ENCODE results near the gene ZNF784. TPM values are rescaled to one million over a fixed set of nuclear protein-coding genes. Genes with fewer than 3 reads are reported as not detected.

The ZNF784 gene
- total and polyA plus RNA-seq, 12 donors = 3.5 to 16.3 (median 9.5) TPM

DNA sequence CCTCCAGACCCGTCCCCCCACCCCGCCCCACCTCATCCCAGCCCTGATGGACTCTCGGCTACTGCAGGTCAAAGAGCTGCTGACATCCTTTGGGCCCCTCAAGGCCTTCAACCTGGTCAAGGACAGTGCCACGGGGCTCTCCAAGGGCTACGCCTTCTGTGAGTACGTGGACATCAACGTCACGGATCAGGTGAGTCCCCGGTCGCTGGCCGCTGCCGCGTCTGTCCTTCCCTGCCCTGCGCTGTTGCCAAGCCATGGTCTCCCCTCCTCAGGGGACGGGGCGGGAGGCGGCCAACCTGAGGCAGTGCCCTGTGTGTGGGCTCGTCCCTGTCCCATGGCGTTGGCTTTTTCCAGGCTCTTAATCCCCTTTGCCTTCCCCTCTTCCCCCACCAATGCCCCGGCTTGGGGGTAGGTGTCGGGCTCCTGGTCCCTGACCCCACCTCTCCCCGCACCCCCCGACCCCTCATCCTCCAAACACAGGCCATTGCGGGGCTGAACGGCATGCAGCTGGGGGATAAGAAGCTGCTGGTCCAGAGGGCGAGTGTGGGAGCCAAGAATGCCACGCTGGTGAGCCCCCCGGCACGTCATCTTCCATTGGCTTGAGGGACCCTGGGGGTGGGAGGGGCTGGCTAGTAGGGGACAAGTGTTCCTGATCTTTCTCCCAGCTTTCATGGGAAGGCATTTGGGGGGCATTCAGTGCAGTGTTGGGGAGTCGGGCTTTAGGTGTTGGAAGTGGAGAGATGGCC, 44.4 kb upstream of the ZNF784 start:
- peak in 2 of 7 donors; percentile 64 to 70 for DNase-seq
- H3K4me1 ChIP-seq (replicated peaks in 1 of 2) = peaks cover 0 to 17% of the 10 kb centered on the region in 2 donors
- WGBS, 4 donors = 55 to 68% (median 62%) methylated on average over 24 to 30 of the region's 30 CpGs
- peak overlapping the region in 4 of 5 donors; percentile 4 to 66 (median 40) for H3K27ac ChIP-seq
- TF ChIP-seq CTCF (IDR thresholded peaks at IDR 0.05) = no peak
- no peak for TF ChIP-seq POLR2A (IDR thresholded peaks at IDR 0.05)
- H3K36me3 ChIP-seq (replicated peaks in 1 of 2) = peaks cover 0 to 70% of the 10 kb centered on the region in 2 donors
- intact Hi-C loops (cut with DNase I) = no loop called here
- no peak overlapping the region for H3K4me3 ChIP-seq
- no peaks in the 10 kb centered on the region for H3K9me3 ChIP-seq (replicated peaks in 1 of 3)
- H3K27me3 ChIP-seq = no peaks in the 10 kb centered on the region

DNA sequence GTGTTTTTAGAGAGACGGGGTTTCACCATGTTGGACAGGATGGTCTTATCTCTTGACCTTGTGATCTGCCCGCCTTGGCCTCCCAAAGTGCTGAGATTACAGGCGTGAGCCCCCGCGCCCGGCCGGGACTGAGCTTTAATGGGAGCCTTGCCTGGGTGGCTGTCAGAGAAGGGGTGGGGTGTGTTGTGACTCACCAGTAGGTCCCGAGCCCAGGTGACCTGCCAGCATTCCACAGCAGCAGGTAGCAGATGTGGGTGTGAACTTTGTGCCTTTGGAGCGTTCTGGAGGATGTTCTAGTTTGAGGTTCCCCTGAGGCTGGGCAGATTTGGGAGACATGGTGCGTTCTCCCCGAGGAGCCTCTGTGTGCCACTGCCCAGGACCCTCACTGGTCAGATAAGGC, 43.6 kb upstream of the ZNF784 start:
- H3K27ac ChIP-seq = peak overlapping the region in 4 of 5 donors; percentile 4 to 66 (median 40)
- peaks cover 0 to 74% of the 10 kb centered on the region in 2 donors for H3K36me3 ChIP-seq (replicated peaks in 1 of 2)
- 30 to 71% (median 48%) methylated on average over 9 to 11 of the region's 11 CpGs for WGBS, 4 donors
- TF ChIP-seq CTCF (IDR thresholded peaks at IDR 0.05) (no peak), POLR2A (IDR thresholded peaks at IDR 0.05) (no peak)
- intact Hi-C loops (cut with DNase I) = no loop called here
- peak in 1 of 7 donors; percentile 56 for DNase-seq
- peaks cover 0 to 17% of the 10 kb centered on the region in 2 donors for H3K4me1 ChIP-seq (replicated peaks in 1 of 2)
- no peak overlapping the region for H3K4me3 ChIP-seq
- H3K9me3 ChIP-seq (replicated peaks in 1 of 3) = no peaks in the 10 kb centered on the region
- no peaks in the 10 kb centered on the region for H3K27me3 ChIP-seq

DNA sequence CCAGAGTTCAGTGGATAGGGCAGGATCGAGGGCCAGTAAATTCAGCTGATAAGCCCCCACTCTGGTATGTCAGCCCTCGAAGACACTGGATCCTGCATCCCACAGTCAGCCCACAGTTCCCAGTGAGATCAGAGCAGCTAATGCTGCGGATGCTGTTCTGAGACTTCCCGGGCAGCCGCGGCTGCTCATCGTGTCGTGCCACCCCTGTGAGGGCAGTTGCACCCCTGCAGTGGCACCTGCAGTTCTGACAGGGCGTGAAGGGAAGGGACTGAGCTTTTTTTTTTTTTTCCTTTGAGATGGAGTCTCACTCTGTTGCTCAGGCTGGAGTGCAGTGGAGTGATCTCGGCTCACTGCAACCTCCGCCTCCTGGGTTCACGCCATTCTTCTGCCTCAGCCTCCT, 43.1 kb upstream of the ZNF784 start:
- H3K9me3 ChIP-seq (replicated peaks in 1 of 3) = no peaks in the 10 kb centered on the region
- H3K36me3 ChIP-seq (replicated peaks in 1 of 2) = peaks cover 0 to 78% of the 10 kb centered on the region in 2 donors
- DNase-seq = no peak
- H3K4me1 ChIP-seq (replicated peaks in 1 of 2) = peaks cover 0 to 17% of the 10 kb centered on the region in 2 donors
- peak overlapping the region in 1 of 5 donors; percentile 66 for H3K27ac ChIP-seq
- intact Hi-C loops (cut with DNase I) = no loop called here
- TF ChIP-seq CTCF (IDR thresholded peaks at IDR 0.05) = no peak
- no peak for TF ChIP-seq POLR2A (IDR thresholded peaks at IDR 0.05)
- H3K27me3 ChIP-seq = no peaks in the 10 kb centered on the region
- no peak overlapping the region for H3K4me3 ChIP-seq
- WGBS, 4 donors = 67 to 81% (median 80%) methylated on average over 7 to 12 of the region's 12 CpGs

GRCh38 chr19:55667006-55667381, 42.6 kb upstream of the ZNF784 start:
- no peak for DNase-seq
- 50 to 92% (median 87%) methylated on average over 1 to 4 of the region's 4 CpGs for WGBS, 4 donors
- Histone ChIP-seq H3K36me3 (replicated peaks in 1 of 2) (peaks cover 0 to 82% of the 10 kb centered on the region in 2 donors), H3K4me1 (replicated peaks in 1 of 2) (peaks cover 0 to 16% of the 10 kb centered on the region in 2 donors), H3K9me3 (replicated peaks in 1 of 3) (no peaks in the 10 kb centered on the region), H3K4me3 (no peak overlapping the region), H3K27ac (no peak overlapping the region), H3K27me3 (no peaks in the 10 kb centered on the region)
- intact Hi-C loops (cut with DNase I) = no loop called here
- TF ChIP-seq CTCF (IDR thresholded peaks at IDR 0.05) = no peak
